Measurements from ENCODE around the gene C10orf90.

- TF ChIP-seq CTCF (IDR thresholded peaks at IDR 0.05; ENCODE audit: insufficient read depth, low read length, poor library complexity, severe bottlenecking) (no peak), EZH2phosphoT487 (conservative IDR thresholded peaks at IDR 0.05; ENCODE audit: low read length) (no peak)
Measured at GRCh38 chr10:126479280-126479895, 191.1 kb downstream of the C10orf90 start.

Measured in SU-DHL-6 (cell line).